Left forelimb (tissue), 1 donor: ENCODE measurements around the gene SRGAP1.

ENCODE experiments used
- DNase-seq: peaks from one replicate; pipeline ENCODE4 v3.0.0-alpha.2; 2018; ENCODE audit warnings: low spot score

SRGAP1 gene

GRCh38 chr12:63907561-63907960, 63.1 kb downstream of the SRGAP1 start:
- no peak for DNase-seq

DNA sequence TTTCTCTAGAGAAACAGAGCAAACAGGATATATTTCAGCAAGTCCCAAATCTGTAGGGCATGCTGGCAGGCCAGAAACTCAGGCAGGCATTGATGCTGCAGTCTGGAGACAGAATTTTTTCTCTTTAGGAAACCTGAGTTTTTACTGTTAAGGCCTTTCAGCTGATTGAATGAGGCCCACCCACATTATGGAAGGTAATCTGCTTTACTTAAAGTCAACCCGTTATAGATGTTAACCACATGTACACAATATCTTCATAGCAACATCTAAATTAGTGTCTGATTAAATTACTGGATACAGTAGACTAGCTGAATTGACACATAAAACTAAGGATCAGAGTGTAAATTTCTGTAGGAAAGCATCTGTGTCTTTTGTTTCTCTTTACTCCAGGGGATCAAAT, 65.2 kb downstream of the SRGAP1 start:
- DNase-seq = no peak

GRCh38 chr12:63911341-63911740, 66.8 kb downstream of the SRGAP1 start:
- no peak for DNase-seq

- DNase-seq = no peak
Measured at GRCh38 chr12:63912651-63913050, 68.2 kb downstream of the SRGAP1 start.

DNA sequence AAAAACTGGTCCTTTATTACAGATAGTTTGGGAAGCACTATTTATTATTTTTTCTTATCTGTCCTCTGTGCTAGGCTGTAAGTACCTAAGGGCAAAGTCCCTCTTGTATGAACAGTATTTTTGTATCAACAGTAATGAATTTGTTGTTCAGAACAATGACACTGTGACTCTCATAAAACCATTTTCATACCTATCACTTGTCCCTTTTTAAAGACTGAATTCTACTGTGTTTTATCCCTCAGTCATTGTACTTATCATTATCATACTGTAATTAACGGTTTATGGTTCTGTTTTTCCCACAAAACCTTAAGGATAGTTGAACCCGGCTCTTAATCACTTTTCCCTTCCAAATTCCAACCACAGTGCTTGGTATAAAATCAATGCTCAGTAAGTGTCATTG, 69.4 kb downstream of the SRGAP1 start:
- no peak for DNase-seq

DNA sequence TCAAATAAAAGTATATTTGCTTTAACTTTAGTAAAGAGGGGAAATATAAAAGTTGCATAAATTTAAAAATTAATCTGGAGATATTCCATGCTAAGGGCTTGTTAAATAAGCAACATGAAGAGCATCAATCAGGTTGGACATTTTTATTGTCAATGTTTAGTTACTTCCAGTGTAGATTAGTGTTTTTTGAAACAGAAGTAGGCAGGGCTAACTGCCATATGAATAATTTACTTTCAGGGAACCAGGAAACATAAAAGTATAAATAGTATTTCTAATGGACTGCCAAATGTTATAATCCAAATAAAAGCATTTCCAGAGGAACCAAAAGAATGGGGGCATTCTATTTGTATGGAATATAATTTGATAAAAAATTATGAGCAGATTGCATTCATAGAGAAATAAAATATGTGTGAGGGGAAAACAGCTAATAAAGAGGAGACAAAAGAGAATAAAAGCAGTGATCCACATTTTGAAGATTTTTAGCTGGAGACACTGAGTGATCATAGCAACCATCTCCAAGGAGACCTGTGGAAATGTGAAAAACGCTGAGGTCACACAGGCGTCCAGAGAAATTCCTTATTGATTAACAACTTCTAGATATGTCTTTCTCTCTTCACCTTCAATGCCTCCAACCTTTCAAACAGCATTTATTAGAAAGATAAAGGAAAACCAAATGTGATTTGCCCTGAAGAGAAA, 70.8 kb downstream of the SRGAP1 start:
- no peak for DNase-seq

GRCh38 chr12:63916561-63917476, 72.3 kb downstream of the SRGAP1 start:
- no peak for DNase-seq

DNA sequence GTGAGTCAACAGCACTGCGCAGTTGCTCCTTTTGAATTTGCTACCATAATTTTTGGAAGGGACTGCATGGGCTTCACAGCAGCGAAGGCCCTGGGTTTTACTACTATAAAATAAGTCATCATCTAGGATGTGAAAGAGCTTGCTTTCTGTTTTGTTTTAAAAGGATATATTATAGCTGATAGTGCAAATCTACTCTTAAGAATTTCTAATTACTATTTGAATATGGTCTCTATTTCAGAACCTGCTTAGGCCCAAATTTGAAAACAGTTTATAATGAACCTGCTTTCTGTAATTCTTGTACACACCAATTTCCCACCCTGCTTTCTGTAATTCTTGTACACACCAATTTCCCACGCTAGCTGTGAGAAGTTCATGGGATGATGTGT, 73.0 kb downstream of the SRGAP1 start:
- DNase-seq = no peak

- no peak for DNase-seq
Measured at GRCh38 chr12:63917864-63918799, 73.6 kb downstream of the SRGAP1 start.

GRCh38 chr12:63918800-63919300, 74.3 kb downstream of the SRGAP1 start:
- DNase-seq = no peak

GRCh38 chr12:63919756-63920155, 75.3 kb downstream of the SRGAP1 start:
- DNase-seq = no peak

GRCh38 chr12:63921157-63921556, 76.7 kb downstream of the SRGAP1 start:
- DNase-seq = no peak

GRCh38 chr12:63922474-63922873, 78.0 kb downstream of the SRGAP1 start:
- DNase-seq = no peak

DNA sequence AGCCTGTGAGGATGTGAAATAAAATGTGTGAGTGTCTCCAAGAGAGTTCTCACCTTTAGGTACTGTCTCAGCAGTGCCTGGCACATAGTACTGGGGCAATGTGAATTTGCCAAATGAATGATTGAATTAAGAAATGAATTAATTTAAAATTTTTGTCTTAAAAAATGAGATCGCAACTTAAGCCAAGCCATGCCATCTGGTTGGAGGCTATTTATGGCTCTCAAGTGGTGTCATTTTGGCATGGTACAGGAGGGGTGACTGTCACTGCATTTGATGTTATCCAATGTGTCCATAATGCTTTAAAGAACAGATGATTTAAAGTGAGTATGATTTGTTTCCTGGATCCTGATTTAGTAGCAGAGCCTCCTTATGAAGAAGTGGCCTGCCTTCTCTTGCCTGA, 80.3 kb downstream of the SRGAP1 start:
- no peak for DNase-seq

GRCh38 chr12:63927511-63927910, 83.0 kb downstream of the SRGAP1 start:
- DNase-seq = no peak

- DNase-seq = no peak
Measured at GRCh38 chr12:63928305-63928704, 83.8 kb downstream of the SRGAP1 start.

DNA sequence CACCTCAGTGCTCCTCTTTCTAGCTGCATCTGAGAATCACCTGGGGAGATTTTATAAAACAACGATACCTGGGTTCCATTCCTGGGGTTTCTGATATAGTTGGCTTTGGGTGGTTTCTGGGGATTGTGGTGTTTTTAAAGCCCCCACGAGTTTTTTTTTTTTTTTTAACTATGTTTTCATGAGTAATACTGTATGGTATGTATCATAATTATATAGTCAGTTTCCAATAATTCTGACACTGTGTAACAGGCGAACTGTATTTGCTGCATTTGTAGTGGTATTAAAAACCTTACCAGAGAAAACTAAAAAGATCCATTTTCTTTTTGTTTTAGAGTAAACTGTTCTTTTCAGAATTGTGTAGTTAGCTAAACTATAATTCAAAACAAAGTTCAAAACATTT, 84.9 kb downstream of the SRGAP1 start:
- no peak for DNase-seq

- no peak for DNase-seq
Measured at GRCh38 chr12:63930971-63931370, 86.5 kb downstream of the SRGAP1 start.

- no peak for DNase-seq
Measured at GRCh38 chr12:63931703-63932102, 87.2 kb downstream of the SRGAP1 start.

GRCh38 chr12:63934936-63935335, 90.4 kb downstream of the SRGAP1 start:
- no peak for DNase-seq

DNA sequence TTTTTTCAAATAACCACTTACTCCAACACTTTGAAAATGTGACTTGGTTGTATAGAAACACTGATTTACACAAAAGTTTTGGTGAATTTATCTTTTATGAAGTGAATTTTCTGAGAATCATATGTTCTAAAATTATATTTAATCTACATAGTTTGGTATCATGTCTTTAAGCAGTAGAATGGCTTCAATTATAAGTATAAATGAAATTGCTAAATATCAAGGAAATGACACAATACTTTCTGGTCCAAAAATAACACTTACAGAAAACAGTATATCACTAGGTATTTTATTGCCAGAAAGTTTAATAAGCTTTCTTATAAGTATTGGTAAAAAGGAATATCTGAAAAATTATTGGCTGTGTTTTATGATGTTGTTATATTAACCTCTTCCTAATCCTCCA, 90.9 kb downstream of the SRGAP1 start:
- no peak for DNase-seq
